ENCODE data around the gene AQP5. TPM values are rescaled to one million over a fixed set of nuclear protein-coding genes. Genes with fewer than 3 reads are reported as not detected.

The AQP5 gene
- total RNA-seq, 6 experiments from 2014 or later: not detected

DNA sequence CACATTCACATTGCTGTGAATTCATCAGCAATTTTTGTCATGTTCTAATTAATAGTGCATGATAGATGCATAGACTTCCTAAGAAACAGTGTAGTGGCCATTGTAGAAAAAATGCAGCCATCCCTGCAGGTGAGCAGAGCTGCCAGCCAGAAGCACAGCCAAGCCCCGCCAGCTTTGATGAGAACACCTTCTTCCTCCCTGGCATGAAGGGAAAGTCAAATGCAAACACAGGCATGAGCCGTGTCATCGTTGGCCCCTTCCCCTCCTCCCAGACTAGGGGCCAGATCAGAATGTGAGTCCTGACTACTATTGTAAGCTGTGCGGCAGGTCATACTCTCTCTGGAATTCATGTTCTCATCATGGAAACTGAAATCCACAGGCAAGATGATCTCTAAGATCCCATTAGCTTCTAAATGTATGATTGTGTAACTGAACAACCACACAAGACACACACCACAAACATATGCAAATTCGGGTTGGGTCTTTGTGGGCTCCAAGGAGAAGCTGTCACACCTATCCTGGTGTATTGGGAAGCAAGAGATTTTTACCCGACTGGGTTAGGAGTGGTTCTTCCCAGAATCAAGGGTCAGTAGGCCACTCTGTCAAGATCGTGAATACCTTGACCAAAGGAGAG lies 14.0 kb upstream of the AQP5 start:
- no peak for DNase-seq
- WGBS (ENCODE audit: insufficient coverage, low coverage, low lambda C conversion rate, missing lambda C conversion rate): 58% methylated on average over 4 of the region's 7 CpGs

DNA sequence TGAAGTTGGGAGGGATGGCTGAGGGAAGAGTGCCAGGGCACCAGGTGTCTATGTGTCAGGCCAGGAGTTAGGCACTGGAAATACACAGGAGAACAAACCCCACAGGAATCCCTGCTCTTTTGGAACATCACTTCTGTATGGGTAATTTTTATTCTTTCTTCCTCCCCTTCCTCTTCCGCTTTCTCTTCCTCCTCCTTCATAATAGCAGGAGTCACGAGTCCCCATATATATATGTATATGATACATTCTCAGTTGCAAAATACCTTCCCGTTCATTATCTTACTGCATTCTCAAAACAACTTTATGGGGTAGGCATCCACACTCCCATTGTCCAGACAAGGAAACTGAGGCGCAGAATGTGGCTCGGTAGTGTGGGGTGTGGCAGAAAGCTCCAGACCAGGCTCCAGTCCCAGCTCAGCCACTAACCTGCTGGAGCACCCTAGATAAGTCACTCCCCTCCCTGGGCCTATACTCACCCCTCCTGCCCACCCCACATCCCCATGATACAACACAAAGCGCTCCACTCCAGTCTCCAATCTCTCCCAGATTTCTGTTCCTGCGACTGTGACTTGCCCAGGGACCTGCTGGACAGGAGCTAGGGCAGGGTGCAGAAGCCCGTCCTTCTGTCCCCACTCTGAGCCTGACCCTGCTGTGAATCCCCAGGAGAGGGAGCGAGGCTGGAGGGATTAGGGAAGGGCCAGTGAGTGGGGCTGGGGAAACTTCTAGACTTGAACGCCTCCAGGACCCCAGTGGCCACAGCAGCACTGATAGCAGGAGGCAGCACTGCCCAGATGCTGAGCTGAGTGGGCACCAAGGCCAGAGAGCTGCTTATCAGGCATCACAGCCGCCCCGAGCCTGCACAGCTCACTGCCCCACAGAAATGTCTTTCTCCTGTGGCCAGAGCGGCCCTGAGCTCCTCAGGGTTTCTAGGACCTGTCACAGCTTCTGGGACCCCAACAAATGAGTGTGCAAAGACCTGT lies 12.5 kb upstream of the AQP5 start:
- no peaks in the 10 kb centered on the region for H3K36me3 ChIP-seq
- ATAC-seq (no peak), DNase-seq (peak in 1 of 3 donors; percentile 30)
- H3K9me3 ChIP-seq: no peaks in the 10 kb centered on the region
- H3K4me1 ChIP-seq: peaks cover 0 to 13% (median 0%) of the 10 kb centered on the region in 4 donors
- H3K27me3 ChIP-seq: no peaks in the 10 kb centered on the region
- TF ChIP-seq POLR2A (IDR thresholded peaks at IDR 0.05): no peak
- TF ChIP-seq, protein P1, sequence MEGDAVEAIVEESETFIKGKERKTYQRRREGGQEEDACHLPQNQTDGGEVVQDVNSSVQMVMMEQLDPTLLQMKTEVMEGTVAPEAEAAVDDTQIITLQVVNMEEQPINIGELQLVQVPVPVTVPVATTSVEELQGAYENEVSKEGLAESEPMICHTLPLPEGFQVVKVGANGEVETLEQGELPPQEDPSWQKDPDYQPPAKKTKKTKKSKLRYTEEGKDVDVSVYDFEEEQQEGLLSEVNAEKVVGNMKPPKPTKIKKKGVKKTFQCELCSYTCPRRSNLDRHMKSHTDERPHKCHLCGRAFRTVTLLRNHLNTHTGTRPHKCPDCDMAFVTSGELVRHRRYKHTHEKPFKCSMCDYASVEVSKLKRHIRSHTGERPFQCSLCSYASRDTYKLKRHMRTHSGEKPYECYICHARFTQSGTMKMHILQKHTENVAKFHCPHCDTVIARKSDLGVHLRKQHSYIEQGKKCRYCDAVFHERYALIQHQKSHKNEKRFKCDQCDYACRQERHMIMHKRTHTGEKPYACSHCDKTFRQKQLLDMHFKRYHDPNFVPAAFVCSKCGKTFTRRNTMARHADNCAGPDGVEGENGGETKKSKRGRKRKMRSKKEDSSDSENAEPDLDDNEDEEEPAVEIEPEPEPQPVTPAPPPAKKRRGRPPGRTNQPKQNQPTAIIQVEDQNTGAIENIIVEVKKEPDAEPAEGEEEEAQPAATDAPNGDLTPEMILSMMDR (IDR thresholded peaks at IDR 0.05): no peak
- intact Hi-C loops (cut with DNase I): no loop called here
- H3K27ac ChIP-seq: no peak overlapping the region
- 76% methylated on average over 10 of the region's 13 CpGs for WGBS (ENCODE audit: insufficient coverage, low coverage, low lambda C conversion rate, missing lambda C conversion rate)
- H3K4me3 ChIP-seq: no peak overlapping the region

More for the DNA sequence above, 14.0 kb upstream of the AQP5 start:
- ATAC-seq: no peak
- Histone ChIP-seq H3K4me3 (no peak overlapping the region), H3K27me3 (no peaks in the 10 kb centered on the region), H3K9me3 (no peaks in the 10 kb centered on the region), H3K27ac (no peak overlapping the region), H3K4me1 (peaks cover 0 to 11% (median 0%) of the 10 kb centered on the region in 4 donors), H3K36me3 (no peaks in the 10 kb centered on the region)
- TF ChIP-seq, protein P1 (IDR thresholded peaks at IDR 0.05): no peak
- TF ChIP-seq POLR2A (IDR thresholded peaks at IDR 0.05): no peak
- intact Hi-C loops (cut with DNase I): no loop called here

DNA sequence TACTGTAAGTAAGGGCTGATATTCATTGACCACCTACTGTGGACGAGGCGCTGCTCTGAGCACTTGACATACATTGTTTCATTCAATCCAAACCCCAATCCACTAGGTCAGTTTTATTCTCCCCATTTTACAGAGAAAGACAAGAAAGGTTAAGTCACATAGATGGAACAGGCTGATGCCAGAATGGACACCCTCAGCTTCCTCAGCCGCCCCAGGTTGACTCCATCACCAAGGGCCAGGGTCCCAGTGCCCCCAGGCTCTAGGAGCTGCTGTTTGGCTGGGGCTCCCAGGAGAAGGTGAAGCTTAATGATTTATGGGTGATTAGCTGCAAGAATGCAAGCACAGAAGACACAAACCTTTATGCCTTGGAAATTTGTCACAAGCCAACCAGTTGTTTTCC lies 11.8 kb upstream of the AQP5 start:
- Histone ChIP-seq H3K36me3 (no peaks in the 10 kb centered on the region), H3K27ac (no peak overlapping the region), H3K9me3 (no peaks in the 10 kb centered on the region), H3K27me3 (no peaks in the 10 kb centered on the region), H3K4me1 (peaks cover 0 to 13% (median 0%) of the 10 kb centered on the region in 4 donors), H3K4me3 (no peak overlapping the region)
- intact Hi-C loops (cut with DNase I): no loop called here
- DNase-seq: no peak
- no peak for ATAC-seq
- WGBS (ENCODE audit: insufficient coverage, low coverage, low lambda C conversion rate, missing lambda C conversion rate): 100% methylated on average over 2 of the region's 3 CpGs
- TF ChIP-seq, protein P1 (IDR thresholded peaks at IDR 0.05): no peak
- no peak for TF ChIP-seq POLR2A (IDR thresholded peaks at IDR 0.05)

DNA sequence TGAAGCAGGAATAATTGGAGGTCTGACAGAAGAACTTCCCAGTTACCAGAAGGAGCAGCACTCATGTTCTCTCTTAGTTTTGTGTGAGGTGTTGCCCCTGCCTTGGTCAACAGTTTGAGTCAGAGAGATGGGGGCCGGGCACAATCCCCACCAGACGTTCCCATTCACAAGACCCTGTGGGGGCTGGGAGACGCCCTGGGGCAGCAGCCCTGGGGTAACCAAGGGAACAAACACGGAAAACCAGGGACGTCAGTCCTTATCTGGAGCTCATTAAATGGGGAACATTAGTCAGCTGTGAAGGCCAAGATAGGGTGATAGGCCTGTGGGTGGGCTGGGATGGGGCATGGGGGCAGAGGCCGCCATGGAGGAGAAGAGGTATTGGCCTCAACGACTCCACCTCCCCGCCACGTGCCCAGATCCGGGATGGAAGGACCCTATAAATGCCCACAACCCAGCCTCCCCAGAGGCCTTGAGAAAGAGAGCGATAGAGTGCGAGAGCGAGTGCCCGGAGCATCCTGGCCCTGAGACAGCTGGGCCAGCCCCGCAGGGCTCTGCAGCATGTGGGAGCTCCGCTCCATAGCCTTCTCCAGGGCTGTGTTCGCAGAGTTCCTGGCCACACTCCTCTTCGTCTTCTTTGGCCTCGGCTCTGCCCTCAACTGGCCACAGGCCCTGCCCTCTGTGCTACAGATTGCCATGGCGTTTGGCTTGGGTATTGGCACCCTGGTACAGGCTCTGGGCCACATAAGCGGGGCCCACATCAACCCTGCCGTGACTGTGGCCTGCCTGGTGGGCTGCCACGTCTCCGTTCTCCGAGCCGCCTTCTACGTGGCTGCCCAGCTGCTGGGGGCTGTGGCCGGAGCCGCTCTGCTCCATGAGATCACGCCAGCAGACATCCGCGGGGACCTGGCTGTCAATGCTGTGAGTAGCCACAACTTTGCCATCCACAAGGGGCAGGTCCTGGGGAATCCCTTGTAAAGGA lies 11.1 kb upstream of the AQP5 start, which contains the start of gene AQP2:
TSS of gene AQP2 (plus strand) at position 465 of the 979 bp plus-strand sequence. CDS start at position 559, 94 bp downstream.
- Histone ChIP-seq H3K36me3 (no peaks in the 10 kb centered on the region), H3K27me3 (no peaks in the 10 kb centered on the region), H3K4me3 (no peak within 1 kb of the TSS), H3K4me1 (peaks cover 0 to 9% (median 0%) of the 10 kb centered on the region in 4 donors), H3K27ac (no peak within 1 kb of the TSS), H3K9me3 (no peaks in the 10 kb centered on the region)
- TF ChIP-seq, protein P1 (IDR thresholded peaks at IDR 0.05): no peak
- TF ChIP-seq POLR2A (IDR thresholded peaks at IDR 0.05): no peak
- ATAC-seq (no peak), DNase-seq (peak in 1 of 3 donors; percentile 37)
- intact Hi-C loops (cut with DNase I): no loop called here
- WGBS (ENCODE audit: insufficient coverage, low coverage, low lambda C conversion rate, missing lambda C conversion rate): 79% methylated on average over 13 of the region's 32 CpGs
